IMR-90 (cell line): ENCODE results near the gene TTLL8. TPM values are rescaled to one million over a fixed set of nuclear protein-coding genes. Genes with fewer than 3 reads are reported as not detected.
"Not testable (repeated sequence)": the region's sequence is repeated elsewhere in the genome, so short reads cannot be mapped to it uniquely, and the experiment has no call there.

Experiments
- ATAC-seq: fragments of 200-7000 bp; cut with Tn5 transposase; 2 replicates; pipeline ENCODE4 v1.9.1; 2020; ENCODE audit warnings: low read depth, mild to moderate bottlenecking, moderate library complexity
- BruUV-seq: library from RNA; stranded (reverse); fragments of 400-500 nt; replicated peaks from 2 replicates; lab custom pipeline; 2021; lab: Mats Ljungman, UMichigan
- CTCF ChIA-PET: fragments of 300-600 bp; formaldehyde crosslinking; extraction: SDS; loops from one replicate; lab custom pipeline; 2021; ENCODE audit warnings: antibody characterized with exemption; lab: Yijun Ruan, JAX
- POLR2A ChIA-PET: fragments of 300-600 bp; sonication (Branson Sonifier 250); formaldehyde crosslinking; loops from one replicate; lab custom pipeline; 2022; ENCODE audit warnings: antibody characterized with exemption; ENCODE audit not compliant: unreplicated experiment; lab: Charles Lee
- DNase-seq: peaks from one replicate; pipeline ENCODE4 v3.0.0; 2013
- H2AFZ ChIP-seq: replicated peaks from 2 replicates; pipeline ENCODE3; 2013; ENCODE audit warnings: low read length, mild to moderate bottlenecking; ENCODE audit not compliant: poor library complexity
- H2AK5ac ChIP-seq: 2 replicates; pipeline ENCODE4 v1.6.1; 2013; ENCODE audit warnings: low read depth, low read length, inconsistent platforms
- H2AK9ac ChIP-seq: replicated peaks from 2 replicates; pipeline ENCODE3; 2013; ENCODE audit warnings: mild to moderate bottlenecking, low read depth, low read length, moderate library complexity; ENCODE audit not compliant: poor library complexity
- H2BK120ac ChIP-seq: 2 replicates; pipeline ENCODE4 v1.6.1; 2013; ENCODE audit warnings: low read depth, low read length, inconsistent platforms
- H2BK15ac ChIP-seq: 3 replicates; pipeline ENCODE4 v1.6.1; 2013; ENCODE audit warnings: low read depth, low read length, inconsistent platforms
- H2BK20ac ChIP-seq: 2 replicates; pipeline ENCODE4 v1.6.1; 2013; ENCODE audit warnings: low read depth, mild to moderate bottlenecking, inconsistent platforms, low read length, moderate library complexity
- H2BK5ac ChIP-seq: 2 replicates; pipeline ENCODE4 v1.6.1; 2013; ENCODE audit warnings: mild to moderate bottlenecking, low read depth, low read length, inconsistent platforms; ENCODE audit not compliant: poor library complexity, severe bottlenecking
- H3K14ac ChIP-seq: replicated peaks from 2 replicates; pipeline ENCODE4 v1.6.1; 2013; ENCODE audit warnings: low read depth, low read length, inconsistent platforms
- H3K18ac ChIP-seq: 2 replicates; pipeline ENCODE4 v1.6.1; 2013; ENCODE audit warnings: low read depth, low read length, control low read depth
- H3K23ac ChIP-seq: 2 replicates; pipeline ENCODE4 v1.6.1; 2013; ENCODE audit warnings: low read depth, low read length, inconsistent platforms
- H3K27ac ChIP-seq: 2 replicates; pipeline ENCODE4 v1.5.1; 2013; ENCODE audit warnings: mild to moderate bottlenecking, control low read depth, low read length; ENCODE audit not compliant: insufficient read depth
- H3K27me3 ChIP-seq: 2 replicates; pipeline ENCODE4 v1.6.1; 2013; ENCODE audit warnings: low read length; ENCODE audit not compliant: control insufficient read depth, insufficient read depth
- H3K36me3 ChIP-seq: 2 replicates; pipeline ENCODE4 v1.6.1; 2013; ENCODE audit warnings: low read length, mixed read lengths; ENCODE audit not compliant: control insufficient read depth, insufficient read depth
- H3K4ac ChIP-seq: 2 replicates; pipeline ENCODE4 v1.6.1; 2013; ENCODE audit warnings: low read depth, low read length, inconsistent platforms
- H3K4me1 ChIP-seq: 2 replicates; pipeline ENCODE4 v1.6.1; 2013; ENCODE audit warnings: low read length, mixed read lengths; ENCODE audit not compliant: control insufficient read depth, insufficient read depth
- H3K4me2 ChIP-seq: 2 replicates; pipeline ENCODE4 v1.6.1; 2013; ENCODE audit warnings: low read depth, mild to moderate bottlenecking, control low read depth, low read length, moderate library complexity
- H3K4me3 ChIP-seq: 2 replicates; pipeline ENCODE4 v1.5.1; 2013; ENCODE audit warnings: low read depth, mild to moderate bottlenecking, control low read depth, low read length, moderate library complexity; ENCODE audit not compliant: insufficient read depth
- H3K56ac ChIP-seq: 2 replicates; pipeline ENCODE4 v1.6.1; 2013; ENCODE audit warnings: low read length, inconsistent platforms; ENCODE audit not compliant: insufficient read depth; ENCODE audit errors: extremely low read depth
- H3K79me1 ChIP-seq, 2 experiments: 2 replicates each; pipeline ENCODE4 v1.6.1; 2013; ENCODE audit warnings: low read length in 2 of 2, inconsistent platforms in 1 of 2, low read depth in 1 of 2
- H3K9ac ChIP-seq: 2 replicates; pipeline ENCODE4 v1.6.1; 2013; ENCODE audit warnings: low read depth, low read length, control low read depth
- H3K9me1 ChIP-seq: 2 replicates; pipeline ENCODE4 v1.6.1; 2013; ENCODE audit warnings: low read length, inconsistent platforms; ENCODE audit not compliant: insufficient read depth
- H3K9me3 ChIP-seq: 2 replicates; pipeline ENCODE4 v1.6.1; 2013; ENCODE audit warnings: low read length; ENCODE audit not compliant: control insufficient read depth, insufficient read depth
- H4K20me1 ChIP-seq: 2 replicates; pipeline ENCODE4 v1.6.1; 2013; ENCODE audit warnings: low read length, inconsistent platforms; ENCODE audit not compliant: insufficient read depth
- H4K5ac ChIP-seq: 2 replicates; pipeline ENCODE4 v1.6.1; 2013; ENCODE audit warnings: mild to moderate bottlenecking, low read depth, low read length, control low read depth
- H4K8ac ChIP-seq, 2 experiments: 2 replicates each; pipeline ENCODE4 v1.6.1; 2013; ENCODE audit warnings: low read depth in 2 of 2, low read length in 2 of 2, control low read depth in 1 of 2, inconsistent platforms in 1 of 2
- H4K91ac ChIP-seq: 2 replicates; pipeline ENCODE4 v1.6.1; 2013; ENCODE audit warnings: low read depth, low read length, inconsistent platforms; ENCODE audit not compliant: insufficient read depth
- WGBS, 2 experiments: methylation state at CpG; one replicate each; pipeline versions ENCODE4 v1.1.5 to v1.1.7; 2013; ENCODE audit warnings: missing lambda C conversion rate in 2 of 2; ENCODE audit not compliant: insufficient read length in 1 of 2; ENCODE audit errors: extremely low coverage in 2 of 2; 5-methylcytosine and 5-hydroxymethylcytosine counted together
- dilution Hi-C: fragments of 300-500 bp; cut with HindIII; formaldehyde crosslinking; loops from one replicate; pipeline ENCODE4 v1.14.3; 2018; ENCODE audit warnings: low sequenced_read_pairs; ENCODE audit not compliant: unreplicated experiment
- in situ Hi-C: fragments of 300-500 bp; cut with MboI; formaldehyde crosslinking; loops from 3 replicates; pipeline ENCODE4 v1.14.3; 2019; ENCODE audit warnings: low sequenced_read_pairs, inconsistent platforms, mixed read lengths
- intact Hi-C: fragments of 100-400 bp; cut with micrococcal nuclease; formaldehyde crosslinking; loops from 2 replicates; pipeline ENCODE4 v1.10.0; 2022
- polyA plus RNA-seq, 3 experiments: library from polyadenylated mRNA; depleted of rRNA; stranded (reverse); fragments of >200 nt; gene quantifications; 2 replicates each; pipeline ENCODE4 v1.2.3, GENCODE V29; 2012; ENCODE audit warnings: low replicate concordance in 1 of 3
- total RNA-seq: library from RNA; depleted of rRNA; stranded (reverse); fragments of >200 nt; gene quantifications from 2 replicates; pipeline ENCODE4 v1.2.3, GENCODE V29; 2012

The TTLL8 gene
- total and polyA plus RNA-seq, 2 of the 4 experiments (the other 2 are of a cell fraction) = not detected

GRCh38 chr22:49981799-49982198, 76.3 kb downstream of the TTLL8 start:
- H4K91ac ChIP-seq, H3K36me3 ChIP-seq, H3K27ac ChIP-seq, H3K9me1 ChIP-seq, DNase-seq, H2BK20ac ChIP-seq, H2BK15ac ChIP-seq, intact Hi-C loops, H2AK9ac ChIP-seq, H4K20me1 ChIP-seq, H3K18ac ChIP-seq, H3K23ac ChIP-seq, H3K9ac ChIP-seq, POLR2A ChIA-PET, H3K4me2 ChIP-seq, H3K4ac ChIP-seq, H3K14ac ChIP-seq, H2AFZ ChIP-seq, ATAC-seq, H2AK5ac ChIP-seq, in situ Hi-C loops, H2BK120ac ChIP-seq, BruUV-seq, H2BK5ac ChIP-seq, H3K4me1 ChIP-seq, H3K56ac ChIP-seq, dilution Hi-C loops, H3K4me3 ChIP-seq, CTCF ChIA-PET, H4K8ac ChIP-seq, H3K79me1 ChIP-seq, H4K5ac ChIP-seq: not testable (repeated sequence)
- peaks cover 11% of the 10 kb centered on the region; the same call in 1 of the 2 replicates for H3K9me3 ChIP-seq
- peaks cover 21% of the 10 kb centered on the region for H3K27me3 ChIP-seq
- whole genome bisulfite sequencing, 2 experiments = no CpG with 5 or more reads among the region's 7 CpGs
